CD4-positive, alpha-beta T cell treated with Interleukin-1 beta for 1 hour (primary cell): ENCODE results near the gene FSD1L.
A peak's percentile ranks its signal among the peaks of the same experiment; 100 is the strongest.

Experiments used
- DNase-seq, 2 donors: peaks; one replicate each; pipeline ENCODE4 v3.0.0-alpha.2; 2020 to 2022

Gene FSD1L

DNA sequence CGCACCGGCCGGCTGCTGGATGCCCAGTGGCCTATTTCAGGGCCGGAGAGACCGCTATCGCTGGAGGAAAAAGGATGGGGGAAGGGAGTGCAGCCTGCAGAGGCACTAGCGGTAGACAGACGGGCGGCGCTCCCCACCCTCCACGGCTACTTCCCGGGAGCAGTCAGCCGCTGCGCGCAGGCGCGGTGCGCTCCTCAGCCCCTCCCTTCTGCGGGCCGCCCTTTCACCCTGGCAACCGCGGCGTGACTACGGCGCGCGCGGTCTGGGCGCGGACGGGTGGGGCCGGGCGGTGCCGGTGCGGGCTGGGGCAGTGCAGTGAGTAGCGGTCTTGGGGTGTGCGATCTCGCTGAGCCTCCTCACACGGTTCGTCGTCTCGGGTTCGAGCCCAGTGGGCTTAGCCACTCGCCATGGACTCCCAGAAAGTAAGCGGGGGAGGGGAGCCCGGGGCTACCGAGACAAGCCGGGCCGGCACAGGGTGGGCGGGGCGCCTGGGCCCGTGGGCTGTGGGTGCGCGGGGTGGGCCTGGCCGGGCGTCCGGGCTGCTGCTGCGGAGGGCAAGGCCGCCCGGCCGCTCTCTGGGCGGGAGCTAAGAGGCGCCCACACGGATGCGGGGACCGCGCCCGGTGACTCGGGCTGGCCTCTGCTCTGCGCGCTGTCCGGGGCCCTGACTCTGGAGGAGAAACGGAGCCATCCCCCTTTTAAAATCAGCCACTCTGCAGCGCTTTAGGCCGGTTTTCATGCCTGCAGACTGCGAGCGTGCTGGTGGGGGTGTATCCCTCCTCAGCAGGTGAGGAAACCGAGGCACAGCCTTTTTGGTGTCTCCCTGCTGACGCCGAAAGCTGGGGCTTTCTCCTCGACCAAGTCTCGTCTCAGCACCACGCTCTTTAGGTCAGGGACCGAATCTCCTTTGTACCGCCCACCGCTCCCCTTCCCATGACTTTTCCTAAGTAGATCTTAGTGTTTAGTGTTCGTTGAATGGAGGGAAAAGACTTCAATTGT is at the start of gene FSD1L:
Gene FSD1L, plus strand, starts transcription at position 221 of the 999 bp plus-strand sequence. Its CDS starts 187 bp downstream, at position 408.
- peak; percentile 84 to 89 for DNase-seq

DNA sequence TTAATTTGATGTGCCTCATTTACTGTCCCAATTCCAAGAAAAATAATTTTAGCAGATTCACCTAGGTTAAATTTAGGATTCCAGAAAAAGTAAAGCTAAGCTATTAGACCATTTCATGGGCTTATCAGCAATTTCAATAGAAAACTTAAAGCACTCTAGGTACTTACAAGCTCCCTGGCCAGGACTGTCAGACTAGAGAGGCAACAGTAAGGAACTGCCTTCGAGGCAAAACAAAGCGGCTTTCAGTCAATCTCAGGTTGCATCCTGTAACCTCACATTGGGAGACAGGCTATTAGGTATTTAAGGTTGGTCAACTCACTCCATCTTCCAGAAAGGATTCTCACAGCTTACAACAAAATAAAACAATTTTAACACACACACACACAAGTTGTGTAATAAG is 48.7 kb upstream of the FSD1L start:
- no peak for DNase-seq

DNA sequence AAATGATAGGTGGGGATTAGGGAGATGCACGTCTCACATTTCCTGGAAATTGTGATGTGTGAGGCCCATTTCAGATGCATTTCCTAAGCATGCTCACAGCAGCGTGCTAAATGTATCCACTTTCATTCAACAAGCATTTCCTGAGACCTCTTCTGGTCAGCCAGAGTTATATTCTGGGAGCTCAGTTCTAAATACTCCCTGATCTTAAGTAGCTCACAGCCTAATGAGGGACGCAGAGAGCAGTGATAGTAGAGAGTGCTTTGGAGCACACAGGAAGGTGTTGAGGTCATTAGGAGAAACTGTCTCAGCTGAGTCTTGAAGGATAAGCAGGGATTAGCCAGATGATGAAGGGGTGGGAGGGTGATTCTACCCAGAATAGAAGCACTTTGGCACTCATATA is 46.2 kb upstream of the FSD1L start:
- no peak for DNase-seq

DNA sequence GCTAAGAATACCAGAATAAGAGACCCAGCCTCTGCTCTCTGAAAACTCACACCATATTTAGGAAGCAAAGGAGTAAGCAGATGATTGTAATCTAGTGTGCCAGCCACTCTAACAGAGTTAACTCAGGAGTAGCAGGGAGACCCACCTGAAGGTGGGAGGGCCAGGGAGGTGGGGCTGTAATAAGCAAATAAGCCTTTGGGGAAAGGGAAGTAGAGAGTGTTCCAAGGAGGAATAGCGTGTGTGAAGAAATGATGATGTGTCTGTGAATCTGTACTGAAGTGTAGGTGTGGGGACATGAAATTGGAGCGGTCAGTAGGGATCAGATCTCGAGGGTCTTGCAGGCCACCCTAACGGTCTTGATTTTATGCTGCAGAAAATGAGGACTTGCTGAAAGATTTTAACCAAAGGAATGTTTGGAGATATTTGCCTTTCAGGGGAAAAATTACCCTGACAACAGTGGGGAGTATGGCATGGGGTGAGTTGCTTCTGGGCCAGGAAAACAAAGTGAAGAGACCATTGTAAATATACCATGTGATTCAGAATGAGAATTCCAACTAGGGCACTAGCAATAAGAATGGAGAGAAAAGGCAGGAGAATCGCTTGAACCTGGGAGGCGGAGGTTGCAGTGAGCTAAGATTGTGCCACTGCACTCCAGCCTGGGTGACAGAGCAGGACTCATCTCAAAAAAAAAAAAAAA is 44.1 kb upstream of the FSD1L start:
- DNase-seq: no peak

DNA sequence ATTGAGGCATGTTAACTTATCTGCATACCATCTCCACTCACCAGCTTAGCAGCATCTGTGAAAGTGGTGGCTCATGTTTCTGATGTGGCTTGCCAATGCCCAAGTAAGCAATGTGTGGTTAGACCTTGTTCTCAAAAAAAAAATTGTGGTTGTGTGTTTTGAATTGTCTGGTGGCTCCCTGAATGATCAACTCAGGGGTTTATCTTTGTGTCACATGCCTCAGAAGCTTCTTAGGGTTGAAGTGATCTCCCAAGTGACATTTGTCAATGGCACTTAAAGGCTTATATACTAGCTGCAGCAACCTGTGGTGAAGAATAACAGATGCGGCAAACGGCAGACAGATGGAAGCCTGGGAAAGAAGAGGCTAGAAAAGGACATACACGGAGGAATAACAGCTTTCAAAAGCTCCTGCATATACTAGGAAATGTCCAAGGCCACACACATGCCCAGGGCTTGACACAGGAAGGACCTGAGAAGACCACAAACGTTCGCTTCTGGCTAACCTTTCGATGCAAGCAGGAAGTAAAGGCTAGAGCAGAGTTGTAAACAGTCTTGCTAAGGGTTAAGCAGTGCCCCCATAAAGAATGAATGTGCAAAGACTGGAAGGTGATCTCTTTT is 42.2 kb upstream of the FSD1L start:
- DNase-seq: peak; percentile 59 to 68

DNA sequence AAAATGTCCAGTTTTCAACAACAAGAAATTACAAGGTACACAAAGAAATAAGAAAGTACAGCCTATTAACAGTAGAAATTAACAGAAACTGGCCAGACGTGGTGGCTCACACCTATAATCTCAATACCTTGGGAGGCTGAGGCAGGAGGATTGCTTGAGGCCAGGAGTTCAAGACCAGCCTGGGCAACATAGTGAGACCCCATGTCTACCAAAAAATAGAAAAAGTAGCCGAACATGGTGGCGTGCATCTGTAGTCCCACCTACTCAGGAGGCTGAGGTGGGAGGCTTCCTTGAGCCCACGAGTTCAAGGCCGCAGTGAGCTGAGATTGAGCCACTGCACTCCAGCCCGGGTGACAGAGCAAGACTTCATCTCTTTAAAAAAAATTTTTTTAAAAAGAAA is 41.5 kb upstream of the FSD1L start:
- DNase-seq: no peak

DNA sequence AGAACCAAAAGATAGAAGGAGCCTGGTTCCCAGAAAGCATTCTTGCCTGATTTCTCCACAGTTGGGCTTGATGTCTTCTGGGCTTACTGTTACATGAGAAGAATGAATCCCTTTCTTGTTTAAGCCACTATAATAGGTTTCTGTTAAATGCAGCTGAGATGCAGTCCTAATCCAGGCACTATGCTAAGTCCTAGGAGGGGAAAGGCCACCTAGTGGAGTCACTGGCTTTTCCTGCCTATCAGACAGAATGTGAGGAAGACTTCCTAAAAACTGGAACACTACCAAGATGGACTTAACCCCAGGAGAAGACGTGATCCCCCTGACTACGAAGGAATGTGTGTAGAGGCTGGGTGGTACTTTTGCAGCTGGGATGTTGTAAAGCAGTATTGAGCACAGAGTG is 34.3 kb upstream of the FSD1L start:
- DNase-seq: no peak

DNA sequence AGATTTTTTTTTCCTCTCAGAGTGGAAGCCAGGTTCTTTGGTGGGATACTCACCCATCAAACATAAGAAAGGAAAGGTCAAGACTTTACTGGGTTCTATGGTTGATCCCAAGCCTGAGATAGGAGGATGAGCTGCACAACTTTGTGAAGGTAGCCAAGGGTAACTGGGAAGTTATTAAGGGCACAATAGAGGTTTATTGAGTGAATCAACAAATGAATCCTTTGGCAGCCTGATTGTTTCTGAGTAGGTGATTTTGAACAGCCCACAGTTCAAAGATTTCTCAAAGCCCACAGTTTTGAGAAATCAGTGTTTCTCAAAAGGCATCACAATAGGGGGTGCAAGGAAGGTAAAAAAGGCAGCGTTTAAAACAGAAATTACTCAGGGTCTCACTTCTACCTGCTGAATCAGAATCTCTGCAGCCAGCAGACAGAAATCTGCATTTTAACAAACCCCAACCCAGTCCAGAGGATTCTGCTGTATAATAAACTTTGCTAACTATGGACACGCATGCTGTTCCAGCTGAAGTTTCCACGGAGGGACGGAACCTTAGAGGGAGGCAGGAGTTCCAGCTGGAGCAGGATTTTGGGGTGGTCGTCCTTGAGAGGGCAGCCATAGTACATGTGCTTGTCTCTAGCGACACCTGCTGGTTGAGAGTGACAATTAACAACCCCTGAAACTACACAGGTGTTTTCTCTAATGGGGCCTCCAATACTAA is 32.7 kb upstream of the FSD1L start:
- DNase-seq: peak; percentile 50 to 69

DNA sequence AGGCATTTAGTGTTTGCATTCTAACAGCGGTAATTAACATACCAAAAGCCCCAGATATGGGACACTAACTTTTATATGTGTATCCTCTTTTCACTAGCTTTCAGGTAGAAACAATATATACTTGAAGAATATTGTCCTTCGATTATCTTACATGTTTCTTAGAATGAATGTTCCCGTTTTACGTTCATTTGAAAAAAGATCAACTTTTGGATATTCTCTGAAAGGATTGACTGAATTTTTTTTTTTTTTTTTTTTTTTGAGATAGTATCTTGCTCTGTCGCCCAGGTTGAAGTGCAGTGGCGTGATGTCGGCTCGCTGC is 32.2 kb upstream of the FSD1L start:
- no peak for DNase-seq

DNA sequence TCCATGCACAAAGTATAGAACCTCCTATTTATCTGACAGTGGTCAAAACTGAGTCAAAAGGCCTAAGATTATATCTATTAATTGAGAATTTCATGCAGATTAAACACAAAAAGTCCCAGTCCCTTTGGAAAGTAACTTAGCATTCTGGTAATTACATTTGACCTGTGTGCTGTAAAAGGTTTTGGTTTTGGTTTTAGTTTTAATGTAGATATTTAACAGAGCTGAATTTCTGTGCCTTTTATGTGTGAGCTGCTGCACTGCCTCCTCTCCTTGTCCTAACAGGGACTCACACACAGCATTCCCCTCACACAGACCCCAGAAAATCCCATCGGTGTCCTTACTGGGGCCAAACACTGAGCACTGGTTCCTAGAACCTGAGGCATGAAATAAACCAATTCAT is 31.0 kb upstream of the FSD1L start:
- DNase-seq: no peak

DNA sequence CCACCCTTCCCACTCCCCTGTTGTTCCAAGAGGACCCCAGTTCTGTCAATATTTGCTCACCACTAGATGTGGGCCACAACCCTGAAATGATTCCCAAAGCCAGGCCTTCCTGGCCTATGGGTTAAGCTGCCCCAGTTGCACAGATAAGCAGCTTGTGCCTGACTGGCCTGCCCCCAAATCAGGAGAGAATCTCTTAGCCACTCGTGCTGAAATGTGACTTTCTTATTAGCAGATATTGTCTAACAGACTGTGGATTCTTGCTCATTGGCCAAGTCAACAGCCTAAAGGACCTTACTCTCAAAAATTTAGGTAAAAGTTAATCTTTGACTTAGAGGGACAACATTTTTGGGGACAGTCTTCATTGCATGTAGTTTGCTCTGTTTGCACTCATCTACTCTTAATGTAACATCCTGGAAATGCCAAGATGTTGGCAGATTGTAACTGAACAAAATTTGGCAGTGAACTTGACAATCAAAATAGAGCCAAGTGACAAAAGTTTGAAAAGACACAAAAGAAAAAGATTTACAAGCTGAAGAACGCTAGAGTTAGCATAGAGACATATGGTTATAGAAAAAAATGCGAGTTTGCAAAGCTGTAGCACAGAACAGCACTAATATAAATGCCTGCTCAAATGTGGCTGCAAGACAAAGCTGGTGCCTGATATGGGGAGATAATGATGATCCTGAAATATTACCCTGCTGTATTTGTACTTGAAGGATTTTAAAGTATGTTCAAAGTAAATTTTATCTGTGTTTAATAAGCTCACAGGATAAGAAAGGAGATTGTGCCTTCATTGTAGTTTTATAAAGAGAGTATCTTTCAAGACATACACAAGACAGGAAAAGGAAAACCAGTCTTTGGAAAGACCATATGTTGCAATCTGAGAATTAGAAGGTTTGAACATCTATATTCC is 29.0 kb upstream of the FSD1L start:
- no peak for DNase-seq

DNA sequence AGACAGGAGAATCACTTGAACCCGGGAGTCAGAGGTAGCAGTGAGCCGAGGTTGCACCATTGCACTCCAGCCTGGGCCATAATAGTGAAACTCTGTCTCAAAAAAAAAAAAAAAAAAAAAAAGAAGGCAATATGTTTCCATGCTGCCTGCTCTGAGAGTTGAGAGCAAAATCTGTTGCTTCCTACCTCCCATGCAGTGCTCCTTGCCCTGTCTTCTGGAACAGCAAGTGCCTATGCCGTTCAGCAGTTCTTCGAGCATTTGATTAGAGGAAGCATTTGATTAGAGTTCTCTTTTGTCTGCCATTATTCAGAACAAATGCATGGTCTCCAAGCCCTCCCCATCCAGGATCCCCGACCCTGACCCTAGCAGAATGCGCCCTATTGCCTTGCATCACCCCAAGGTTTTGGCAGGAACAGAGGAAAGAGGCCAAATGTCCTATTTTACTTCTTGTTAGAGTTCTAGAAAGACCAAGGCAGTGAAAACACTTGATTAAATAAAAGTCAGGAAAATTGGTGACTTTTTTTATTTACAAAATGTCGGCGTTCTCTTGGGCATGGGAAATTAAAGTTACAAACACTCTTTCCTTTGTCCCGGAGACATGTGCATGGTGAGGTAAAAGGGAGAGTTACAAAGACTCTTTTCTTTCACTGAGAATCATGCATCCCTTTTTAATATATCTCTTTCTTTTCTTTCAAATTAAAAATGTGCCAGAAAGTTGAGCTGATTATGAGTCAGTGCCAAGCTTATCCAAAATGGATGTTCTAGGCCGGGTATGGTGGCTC is 27.8 kb upstream of the FSD1L start:
- no peak for DNase-seq

DNA sequence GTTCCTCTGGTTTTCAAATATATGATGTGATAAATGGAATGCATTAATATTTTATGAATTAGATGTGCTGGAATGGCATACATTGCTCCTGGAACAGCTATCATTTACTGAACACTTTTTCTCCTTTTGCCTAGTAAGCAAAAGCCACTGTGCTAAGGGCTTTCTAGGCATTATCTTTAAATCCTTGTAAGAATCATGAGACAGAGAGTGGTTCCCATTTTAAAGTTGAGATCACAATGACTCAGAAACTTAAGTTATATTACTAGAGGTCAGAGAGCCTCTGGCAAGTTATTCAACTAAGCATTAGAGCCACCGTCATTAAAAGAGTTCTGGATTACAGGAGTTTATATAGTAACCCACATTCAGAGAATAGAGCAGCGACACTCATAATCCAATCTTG is 26.7 kb upstream of the FSD1L start:
- no peak for DNase-seq

DNA sequence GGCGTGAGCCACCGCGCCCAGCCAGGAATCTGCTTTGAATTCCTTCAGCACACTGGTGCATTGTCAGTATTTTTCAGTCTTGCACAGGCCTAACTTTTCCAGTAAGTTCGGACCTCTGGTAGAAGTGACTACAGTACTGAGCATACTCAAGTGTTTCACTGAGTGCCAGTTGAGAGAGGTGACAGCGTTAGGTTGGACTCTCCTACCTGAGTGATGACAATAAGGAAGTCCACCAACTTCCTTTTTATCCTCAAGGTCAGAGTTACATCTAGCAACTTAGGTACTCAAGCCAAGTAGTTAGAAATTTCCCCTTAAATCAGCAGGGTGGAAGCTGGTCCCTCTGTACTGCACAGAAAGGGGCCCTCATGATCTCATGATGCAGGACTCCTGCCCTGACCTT is 26.0 kb upstream of the FSD1L start:
- DNase-seq: no peak

DNA sequence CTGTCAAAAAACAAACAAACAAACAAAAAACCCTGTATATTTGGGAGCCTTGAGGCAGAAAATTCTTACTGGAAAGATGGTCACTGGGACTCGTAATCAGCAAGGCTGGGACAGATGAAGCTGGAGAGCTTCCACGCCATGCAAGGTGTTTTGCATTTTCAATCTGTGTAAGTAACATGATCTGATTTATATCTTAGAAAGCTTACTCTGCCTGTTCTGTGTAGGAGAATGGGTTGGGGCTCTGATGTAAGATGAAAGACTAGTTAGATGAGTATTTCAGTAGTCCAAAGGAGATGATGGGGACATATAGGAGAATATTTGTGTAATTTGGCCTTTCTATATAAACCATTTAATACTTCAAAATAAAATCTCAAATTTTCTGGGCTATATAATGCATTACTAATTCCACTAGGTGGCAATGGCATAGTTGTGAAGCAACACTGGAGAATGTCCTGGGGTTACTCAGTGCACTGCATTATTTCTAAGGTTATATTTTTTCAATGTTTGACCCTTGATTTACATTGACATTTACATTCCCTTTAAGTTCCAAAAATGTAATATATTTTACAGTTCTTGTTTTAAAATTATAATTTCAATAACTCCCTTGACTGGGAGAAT is 21.9 kb upstream of the FSD1L start:
- peak in 1 of 2 donors; percentile 10 for DNase-seq

DNA sequence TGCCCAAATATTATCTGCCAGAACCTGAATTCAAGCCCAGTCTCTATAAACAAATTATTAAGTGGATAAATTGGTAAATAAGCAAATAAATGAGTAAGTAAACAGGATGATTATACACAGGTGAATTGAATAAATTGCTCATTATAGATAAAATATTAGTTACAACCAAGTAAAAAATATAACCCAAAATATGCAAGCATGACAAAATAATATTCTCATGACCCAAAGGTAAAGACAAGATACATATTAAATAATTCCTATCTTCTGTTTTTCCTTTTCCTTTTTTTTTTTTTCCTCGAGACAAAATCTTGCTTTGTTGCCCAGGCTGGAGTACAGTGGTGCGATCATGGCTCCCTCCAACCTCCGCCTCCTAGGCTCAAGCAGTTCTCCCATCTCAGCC is 21.2 kb upstream of the FSD1L start:
- DNase-seq: no peak

DNA sequence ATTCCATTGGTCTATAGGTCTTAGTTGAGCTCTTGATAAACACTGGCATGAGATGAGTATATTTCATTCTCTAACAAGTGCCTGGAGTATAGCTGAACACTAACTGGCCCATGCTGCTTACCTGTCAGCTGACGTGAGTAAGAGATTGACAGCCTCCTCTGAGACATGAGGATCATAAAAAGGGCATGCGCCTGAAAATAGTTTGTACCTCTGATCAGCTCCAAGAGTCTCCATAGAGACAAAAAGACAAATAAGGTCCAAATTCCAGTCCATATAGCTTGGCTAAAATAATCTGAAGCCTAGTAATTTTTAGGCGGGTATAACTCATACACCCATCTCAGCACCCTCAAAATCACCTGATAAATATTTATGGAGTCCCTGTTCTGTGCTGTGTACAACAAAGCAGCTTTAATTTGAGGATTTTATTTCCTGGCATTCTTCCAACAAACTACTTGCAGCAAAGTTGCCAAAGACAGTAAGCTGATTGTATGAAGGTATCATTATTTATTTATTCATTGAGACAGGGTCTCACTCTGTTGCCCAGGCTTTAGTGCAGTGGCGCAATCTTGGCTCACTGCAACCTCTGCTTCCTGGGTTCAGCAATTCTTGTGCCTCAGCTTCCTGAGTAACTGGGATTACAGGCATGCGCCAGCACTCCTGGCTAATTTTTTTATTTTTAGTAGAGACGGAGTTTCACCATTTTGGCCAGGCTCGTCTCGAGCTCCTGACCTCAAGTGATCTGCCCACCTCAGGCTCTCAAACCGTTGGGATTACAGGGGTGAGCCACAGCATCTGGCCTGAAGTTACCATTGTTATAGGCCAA is 16.2 kb upstream of the FSD1L start:
- DNase-seq: no peak

DNA sequence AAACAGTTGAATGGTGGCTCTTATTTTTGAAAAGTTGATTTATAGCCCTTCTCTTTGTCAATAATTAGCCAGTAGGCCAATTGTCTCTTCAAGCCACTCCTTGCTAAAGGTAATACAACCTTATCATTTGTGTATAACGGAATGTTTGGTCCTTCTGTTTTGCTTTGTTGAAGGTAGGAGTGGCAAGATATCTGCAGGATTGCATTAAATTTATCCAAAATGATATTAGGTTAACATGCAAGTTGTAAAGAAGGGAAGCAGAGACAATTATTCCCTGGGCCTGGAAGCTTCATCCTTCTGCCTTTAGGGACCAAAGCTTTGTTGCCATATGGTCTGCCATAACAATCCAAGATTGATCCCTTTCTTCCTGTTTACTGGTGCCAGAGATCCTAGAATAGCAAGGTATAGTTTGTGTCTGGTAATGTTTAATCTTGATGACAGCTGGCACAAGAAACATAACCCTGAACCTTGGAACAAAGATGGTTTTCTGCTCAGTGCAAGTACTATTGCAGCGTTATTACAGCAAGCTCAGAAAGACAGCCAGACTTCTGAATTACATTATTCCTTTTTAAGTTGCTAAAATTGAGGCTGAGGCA is 15.5 kb upstream of the FSD1L start:
- no peak for DNase-seq

DNA sequence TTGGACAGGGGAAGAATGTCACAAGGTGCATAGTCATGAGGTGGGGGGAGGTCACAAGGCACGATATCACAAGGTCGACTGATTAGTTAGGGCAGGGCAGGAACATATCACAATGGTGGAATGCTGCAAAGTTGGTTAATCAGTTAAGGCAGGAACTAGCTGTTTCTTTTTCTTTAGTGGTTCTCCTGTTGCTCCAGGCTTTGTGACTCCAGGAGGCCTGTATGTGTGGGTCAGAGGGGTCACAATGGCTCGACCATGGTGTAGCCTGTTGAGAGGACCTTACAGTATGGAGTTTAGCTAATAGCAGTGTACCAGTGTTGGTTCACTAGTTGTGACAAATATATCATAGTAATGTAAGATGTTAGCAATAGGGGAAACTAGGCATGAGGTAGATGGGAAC is 12.4 kb upstream of the FSD1L start:
- DNase-seq: no peak
